HG03139 (cell line): ENCODE data around the gene RPTN.
A peak's percentile ranks its signal among the peaks of the same experiment; 100 is the strongest.

Experiments
- ATAC-seq: cut with Tn5 transposase; IDR thresholded peaks from one replicate; pipeline ENCODE4 v1.9.1; 2021; ENCODE audit not compliant: unreplicated experiment

The RPTN gene

GRCh38 chr1:152159144-152159543 is at the start of gene RPTN:
TSS of gene RPTN (minus strand) at chr1:152159228. CDS start at chr1:152157889, 1,339 bp downstream.
- no peak for ATAC-seq

- no peak for ATAC-seq
Observed at GRCh38 chr1:152198982-152199381, 40.0 kb upstream of the RPTN start.

- ATAC-seq: no peak
Observed at GRCh38 chr1:152197361-152197941, 38.4 kb upstream of the RPTN start.

GRCh38 chr1:152191711-152192110 is 32.7 kb upstream of the RPTN start:
- ATAC-seq: no peak

- no peak for ATAC-seq
Observed at GRCh38 chr1:152191260-152191659, 32.2 kb upstream of the RPTN start.

GRCh38 chr1:152190589-152190988 is 31.6 kb upstream of the RPTN start:
- ATAC-seq: no peak

- ATAC-seq: no peak
Observed at GRCh38 chr1:152189657-152190442, 30.8 kb upstream of the RPTN start.

GRCh38 chr1:152188673-152189591 is 29.9 kb upstream of the RPTN start:
- no peak for ATAC-seq

- no peak for ATAC-seq
Observed at GRCh38 chr1:152186556-152187285, 27.7 kb upstream of the RPTN start.

GRCh38 chr1:152185544-152186391 is 26.7 kb upstream of the RPTN start:
- peak; percentile 47 for ATAC-seq

GRCh38 chr1:152182944-152183361 is 23.9 kb upstream of the RPTN start:
- no peak for ATAC-seq

GRCh38 chr1:152182431-152182830 is 23.4 kb upstream of the RPTN start:
- no peak for ATAC-seq

- no peak for ATAC-seq
Observed at GRCh38 chr1:152179566-152179965, 20.5 kb upstream of the RPTN start.

GRCh38 chr1:152170287-152170905 is 11.4 kb upstream of the RPTN start:
- no peak for ATAC-seq

GRCh38 chr1:152169366-152170025 is 10.5 kb upstream of the RPTN start:
- ATAC-seq: no peak

- no peak for ATAC-seq
Observed at GRCh38 chr1:152168535-152168868, 9.5 kb upstream of the RPTN start.

GRCh38 chr1:152167835-152168534 is 9.0 kb upstream of the RPTN start:
- ATAC-seq: no peak

- no peak for ATAC-seq
Observed at GRCh38 chr1:152166966-152167365, 7.9 kb upstream of the RPTN start.
